K562 (cell line): Measurements from ENCODE around the gene DNM1. TPM values are rescaled to one million over a fixed set of nuclear protein-coding genes. Genes with fewer than 3 reads are reported as not detected.

ENCODE experiments used
- CUX1 ChIP-seq: fragments of 200-800 bp; sonication (Bioruptor generic); IDR thresholded peaks from 2 replicates; pipeline ENCODE4 v1.6.1; 2016; ENCODE audit warnings: missing genetic modification characterization, missing compliant biosample characterization
- FOS ChIP-seq: IDR thresholded peaks from 3 replicates; pipeline ENCODE4 v1.6.1; 2011; ENCODE audit not compliant: insufficient read length; ENCODE audit errors: extremely low read depth
- MED1 ChIP-seq: sonication (generic); formaldehyde crosslinking; IDR thresholded peaks from 2 replicates; pipeline ENCODE4 v1.8.1; 2023; ENCODE audit warnings: missing genetic modification reagents, borderline replicate concordance
- MXI1 ChIP-seq: IDR thresholded peaks from 2 replicates; pipeline ENCODE4 v1.6.1; 2011; ENCODE audit warnings: low read depth, mild to moderate bottlenecking, improper control_type of control experiment, low read length
- RAD21 ChIP-seq, 2 experiments: fragments of 250-450 bp in 1 of 2; fragments of 450-650 bp in 1 of 2; sonication (Bioruptor Pico) in 1 of 2; formaldehyde crosslinking in 1 of 2; IDR thresholded peaks in 1 of 2; conservative IDR thresholded peaks in 1 of 2; 2 replicates each; pipeline versions ENCODE4 v1.4.0 to v1.8.0; 2020 to 2022; ENCODE audit warnings: mild to moderate bottlenecking in 2 of 2, moderate library complexity in 1 of 2
- TCFL5 ChIP-seq: fragments of 250-450 bp; sonication (Bioruptor Pico); conservative IDR thresholded peaks from 2 replicates; pipeline ENCODE4 v1.6.1; 2021; ENCODE audit warnings: mild to moderate bottlenecking, moderate library complexity, matching md5 sums
- ZNF707 ChIP-seq: fragments of 250-450 bp; sonication (Bioruptor Pico); conservative IDR thresholded peaks from 2 replicates; pipeline ENCODE4 v1.8.0; 2022; ENCODE audit warnings: inconsistent platforms, mild to moderate bottlenecking, moderate library complexity
- polyA plus RNA-seq, 8 experiments: library from polyadenylated mRNA; depleted of rRNA in 4 of 8; stranded (reverse) in 5 of 8; unstranded in 3 of 8; fragments of >200 nt; fragmentation: Nextera tagmentation in 2 of 8; fragmentation: Illumina TruSeq in 1 of 8; extraction: Ambion mirVana in 2 of 8; extraction: Trizol in 1 of 8; gene quantifications; 2 replicates each; pipeline versions ENCODE4 v1.2.1 to v1.2.3, GENCODE V29; 2011 to 2014; ENCODE audit warnings: inconsistent platforms in 1 of 8, missing spikeins in 1 of 8
- total RNA-seq, 7 experiments: library from RNA; depleted of rRNA in 6 of 7; stranded (reverse); fragments of >200 nt in 6 of 7; fragmentation: Illumina TruSeq in 2 of 7; extraction: Trizol in 2 of 7; gene quantifications; 2 replicates each; pipeline versions ENCODE4 v1.2.1 to v1.2.3, GENCODE V29; 2011 to 2021; ENCODE audit warnings: low replicate concordance in 1 of 7

Gene DNM1
- total and polyA plus RNA-seq, 9 of the 15 experiments (the other 6 are each of a cell fraction or from before 2014, with no cell fraction given), result 0.39 to 23.1 (median 9.1) TPM

DNA sequence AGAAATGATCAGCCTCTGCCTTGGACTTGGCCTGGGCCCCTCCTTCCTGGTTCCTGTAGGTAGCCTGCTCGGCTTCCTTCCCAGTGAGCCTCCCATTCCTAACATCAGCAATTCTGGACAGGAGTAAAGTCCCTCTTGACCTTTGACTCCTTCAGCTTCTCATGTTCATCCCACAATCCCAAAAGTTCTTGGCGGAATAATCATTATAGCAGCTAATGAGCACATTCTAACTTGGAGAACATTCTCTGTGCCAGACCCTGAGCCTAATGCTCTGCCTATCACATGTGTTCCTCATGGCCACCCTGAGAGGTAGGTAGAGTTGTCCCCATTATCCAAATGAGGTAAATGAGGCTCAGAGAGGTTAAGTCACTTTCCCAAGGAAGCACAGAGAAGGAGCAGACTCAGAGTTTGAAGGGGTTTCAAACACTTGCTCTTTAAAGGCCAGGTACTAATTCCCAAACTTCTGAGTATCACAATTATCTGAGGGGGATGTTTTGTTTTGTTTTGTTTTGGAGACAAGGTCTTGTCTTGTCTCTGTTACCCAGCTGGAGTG is 94.1 kb downstream of the DNM1 start (continued):
- no peak for TF ChIP-seq CUX1 (CRISPR knock-in tag)
- no peak for TF ChIP-seq ZNF707 (CRISPR knock-in tag)
- TF ChIP-seq FOS, result no peak
- TF ChIP-seq RAD21 (CRISPR knock-in tag; conservative IDR thresholded peaks at IDR 0.05 in 1 of 2, IDR thresholded peaks at IDR 0.05 in 1 of 2), result no peak
- no peak for TF ChIP-seq TCFL5 (CRISPR knock-in tag)
- TF ChIP-seq MED1 (CRISPR knock-in tag), result no peak
- TF ChIP-seq MXI1, result no peak
